Measurements from ENCODE around the gene ZBTB22.
"Not testable (repeated sequence)": the region's sequence is repeated elsewhere in the genome, so short reads cannot be mapped to it uniquely, and the experiment has no call there.

ZBTB22 gene

DNA sequence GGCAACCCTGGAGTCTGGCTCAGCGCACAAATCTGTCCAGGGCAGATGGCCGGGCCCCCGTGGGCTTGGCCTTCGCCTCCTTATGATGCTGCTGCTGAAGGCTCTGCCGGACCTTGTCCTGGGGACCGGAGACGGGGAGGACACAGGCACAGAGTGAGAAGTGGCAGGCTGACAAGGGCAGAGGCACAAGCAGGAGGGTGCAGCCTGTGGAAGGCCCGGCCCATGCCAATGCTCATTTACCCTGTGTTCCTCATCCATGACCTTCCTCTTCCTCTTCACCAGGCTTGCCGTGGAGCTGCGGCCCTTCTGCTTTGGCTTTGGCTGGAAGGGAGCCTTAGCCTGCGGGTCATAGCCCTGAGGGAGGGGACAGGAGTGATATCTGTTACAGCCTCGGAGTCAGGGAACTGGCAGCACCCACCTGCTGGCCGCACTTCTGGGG, 38.3 kb downstream of the ZBTB22 start:
- in situ Hi-C loops (cut with HindIII; ENCODE audit: low pct_unique_long_range_greater_than_20kb, low sequenced_read_pairs) = no loop called here
- TF ChIP-seq JUND (IDR thresholded peaks at IDR 0.05; ENCODE audit: low read depth) = no peak
- no peak for DNase-seq (ENCODE audit: low read depth in 1 of 2, low spot score in 1 of 2)

DNA sequence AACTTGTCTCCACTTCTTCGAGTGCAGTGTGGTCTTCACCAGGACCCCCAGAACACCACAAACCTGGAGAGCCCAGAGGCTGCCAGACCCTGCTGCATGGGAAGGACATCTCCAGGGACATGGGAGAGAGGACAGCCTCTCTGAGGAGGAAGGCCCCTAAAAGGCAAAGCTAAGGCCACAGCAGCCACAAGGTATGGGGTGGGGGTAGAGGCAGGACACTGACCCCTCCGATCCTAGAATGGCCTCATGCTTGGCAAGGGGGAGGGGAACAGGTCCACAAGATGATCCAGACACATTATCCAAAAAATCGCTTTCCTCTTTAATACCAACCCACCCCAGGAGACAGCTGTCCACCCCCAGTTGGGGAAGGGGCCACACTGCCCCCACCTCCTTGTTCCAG, 38.7 kb downstream of the ZBTB22 start:
- no peak for TF ChIP-seq JUND (IDR thresholded peaks at IDR 0.05; ENCODE audit: low read depth)
- no peak for DNase-seq (ENCODE audit: low read depth in 1 of 2, low spot score in 1 of 2)
- in situ Hi-C loops (cut with HindIII; ENCODE audit: low pct_unique_long_range_greater_than_20kb, low sequenced_read_pairs) = no loop called here

DNA sequence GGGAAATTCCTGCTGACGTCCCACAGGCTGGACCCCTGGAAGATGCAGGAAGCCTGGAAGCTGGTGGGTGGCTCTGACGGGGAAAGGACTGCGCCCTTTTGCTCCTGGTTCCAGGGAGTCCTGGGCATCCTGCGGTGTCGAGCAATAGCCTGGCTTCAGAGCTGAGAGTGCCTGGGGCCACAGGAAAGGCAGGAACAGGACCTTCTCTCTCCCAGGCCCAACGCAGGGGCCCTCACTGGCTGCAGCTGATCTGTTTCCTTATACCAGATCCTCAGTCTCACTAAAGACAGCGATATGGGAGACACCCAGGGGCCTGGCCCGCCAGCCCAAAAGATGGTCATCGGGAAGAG, 39.2 kb downstream of the ZBTB22 start:
- no peak for TF ChIP-seq JUND (IDR thresholded peaks at IDR 0.05; ENCODE audit: low read depth)
- in situ Hi-C loops (cut with HindIII; ENCODE audit: low pct_unique_long_range_greater_than_20kb, low sequenced_read_pairs) = no loop called here

DNA sequence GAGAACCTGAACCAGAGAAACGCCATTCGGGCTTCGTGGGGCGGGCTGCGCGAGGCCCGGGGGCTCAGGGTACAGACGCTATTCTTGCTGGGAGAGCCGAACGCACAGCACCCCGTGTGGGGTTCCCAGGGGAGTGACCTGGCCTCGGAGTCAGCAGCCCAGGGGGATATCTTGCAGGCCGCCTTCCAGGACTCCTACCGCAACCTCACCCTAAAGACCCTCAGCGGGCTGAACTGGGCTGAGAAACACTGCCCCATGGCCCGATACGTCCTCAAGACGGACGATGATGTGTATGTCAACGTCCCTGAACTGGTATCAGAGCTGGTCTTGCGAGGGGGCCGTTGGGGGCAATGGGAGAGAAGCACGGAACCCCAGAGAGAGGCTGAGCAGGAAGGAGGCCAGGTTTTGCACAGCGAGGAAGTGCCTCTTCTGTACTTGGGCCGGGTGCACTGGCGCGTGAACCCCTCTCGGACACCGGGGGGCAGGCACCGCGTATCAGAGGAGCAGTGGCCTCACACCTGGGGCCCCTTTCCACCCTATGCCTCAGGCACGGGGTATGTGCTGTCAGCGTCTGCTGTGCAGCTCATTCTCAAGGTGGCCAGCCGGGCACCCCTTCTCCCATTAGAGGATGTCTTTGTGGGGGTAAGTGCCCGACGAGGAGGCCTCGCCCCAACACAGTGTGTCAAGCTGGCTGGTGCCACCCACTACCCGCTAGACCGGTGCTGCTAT, 39.7 kb downstream of the ZBTB22 start:
- TF ChIP-seq JUND (IDR thresholded peaks at IDR 0.05; ENCODE audit: low read depth) = no peak
- DNase-seq (ENCODE audit: low read depth in 1 of 2, low spot score in 1 of 2) = no peak
- in situ Hi-C loops (cut with HindIII; ENCODE audit: low pct_unique_long_range_greater_than_20kb, low sequenced_read_pairs) = no loop called here

More for the DNA sequence above, 39.2 kb downstream of the ZBTB22 start:
- DNase-seq (ENCODE audit: low read depth in 1 of 2, low spot score in 1 of 2) = no peak

DNA sequence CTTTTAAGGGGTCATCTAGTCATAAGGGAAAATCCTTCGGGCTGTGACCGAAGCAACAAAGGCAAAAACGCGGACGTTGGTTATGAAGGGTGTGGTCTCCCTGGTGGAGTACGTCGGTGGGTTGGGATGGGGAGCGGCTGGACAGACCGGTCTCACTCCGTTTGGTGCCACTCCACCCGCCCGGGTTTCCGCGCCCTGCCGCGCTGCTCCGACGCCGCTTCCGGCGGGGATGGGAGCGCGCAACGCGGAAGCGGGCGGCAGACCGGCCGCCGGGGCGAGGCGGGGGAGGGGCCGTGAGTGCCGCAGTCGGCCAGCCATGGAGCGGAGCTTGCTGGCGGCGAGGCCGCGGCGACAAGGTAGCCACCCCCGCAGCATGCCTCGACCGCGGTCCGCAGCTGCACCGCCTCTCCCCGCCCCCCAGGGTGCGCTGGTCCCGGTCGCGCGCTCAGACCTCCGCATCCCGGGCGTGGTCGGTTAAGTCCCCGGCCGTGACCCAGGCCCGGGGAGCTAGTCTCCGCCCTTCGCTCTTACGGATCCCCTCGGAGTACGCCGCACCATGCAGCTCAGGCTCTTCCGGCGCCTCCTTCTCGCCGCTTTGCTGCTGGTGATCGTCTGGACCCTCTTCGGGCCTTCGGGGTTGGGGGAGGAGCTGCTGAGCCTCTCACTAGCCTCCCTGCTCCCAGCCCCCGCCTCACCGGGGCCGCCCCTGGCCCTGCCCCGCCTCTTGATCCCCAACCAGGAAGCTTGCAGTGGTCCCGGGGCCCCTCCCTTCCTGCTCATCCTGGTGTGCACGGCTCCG, 40.5 kb downstream of the ZBTB22 start, which contains the start of gene B3GALT4:
Gene B3GALT4, plus strand, starts transcription at position 260 of the 799 bp plus-strand sequence. Its CDS starts 297 bp downstream, at position 557.
- no peak for TF ChIP-seq JUND (IDR thresholded peaks at IDR 0.05; ENCODE audit: low read depth)
- peak; percentile 53 to 91 for DNase-seq (ENCODE audit: low read depth in 1 of 2, low spot score in 1 of 2)
- in situ Hi-C loops (cut with HindIII; ENCODE audit: low pct_unique_long_range_greater_than_20kb, low sequenced_read_pairs) = no loop called here

DNA sequence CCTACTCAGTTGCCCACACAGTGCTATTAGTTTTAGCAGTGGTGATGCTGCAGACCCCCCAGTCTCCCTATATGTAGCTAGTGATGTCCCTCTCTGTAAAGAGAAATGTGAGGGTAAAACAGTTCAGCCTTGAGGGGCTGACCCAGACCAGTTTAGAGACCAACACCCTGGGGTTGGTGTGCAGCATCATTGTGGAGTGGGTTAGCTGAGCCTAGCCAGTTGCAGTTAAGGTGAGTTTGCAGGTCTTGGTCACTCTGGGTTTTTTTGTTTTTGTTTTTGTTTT, 41.0 kb downstream of the ZBTB22 start:
- no peak for DNase-seq (ENCODE audit: low read depth in 1 of 2, low spot score in 1 of 2)
- in situ Hi-C loops (cut with HindIII; ENCODE audit: low pct_unique_long_range_greater_than_20kb, low sequenced_read_pairs) = no loop called here
- TF ChIP-seq JUND (IDR thresholded peaks at IDR 0.05; ENCODE audit: low read depth) = no peak

DNA sequence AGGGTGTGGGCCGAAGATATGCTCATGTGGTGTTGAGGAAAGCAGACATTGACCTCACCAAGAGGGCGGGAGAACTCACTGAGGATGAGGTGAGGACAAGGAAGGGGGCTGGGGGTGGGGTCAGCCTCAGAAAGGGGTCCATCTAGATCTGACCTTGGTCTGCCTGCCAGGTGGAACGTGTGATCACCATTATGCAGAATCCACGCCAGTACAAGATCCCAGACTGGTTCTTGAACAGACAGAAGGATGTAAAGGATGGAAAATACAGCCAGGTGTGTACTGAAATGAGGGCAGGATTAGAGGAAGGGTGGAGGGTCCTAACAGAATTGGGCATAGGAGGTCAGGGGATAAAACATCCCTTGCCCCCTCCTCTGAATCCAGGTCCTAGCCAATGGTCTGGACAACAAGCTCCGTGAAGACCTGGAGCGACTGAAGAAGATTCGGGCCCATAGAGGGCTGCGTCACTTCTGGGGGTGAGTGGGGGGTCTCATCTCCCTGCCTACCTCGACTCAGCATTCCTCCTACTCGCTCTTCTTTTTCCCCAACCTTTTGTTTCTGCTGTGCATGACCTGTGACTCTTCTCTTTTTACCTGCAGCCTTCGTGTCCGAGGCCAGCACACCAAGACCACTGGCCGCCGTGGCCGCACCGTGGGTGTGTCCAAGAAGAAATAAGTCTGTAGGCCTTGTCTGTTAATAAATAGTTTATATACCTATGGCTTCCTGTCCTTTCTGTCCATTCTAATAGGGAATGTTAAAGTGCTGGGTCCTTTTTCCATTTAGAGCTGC, 41.6 kb downstream of the ZBTB22 start:
- in situ Hi-C loops (cut with HindIII; ENCODE audit: low pct_unique_long_range_greater_than_20kb, low sequenced_read_pairs) = not testable (repeated sequence)

DNA sequence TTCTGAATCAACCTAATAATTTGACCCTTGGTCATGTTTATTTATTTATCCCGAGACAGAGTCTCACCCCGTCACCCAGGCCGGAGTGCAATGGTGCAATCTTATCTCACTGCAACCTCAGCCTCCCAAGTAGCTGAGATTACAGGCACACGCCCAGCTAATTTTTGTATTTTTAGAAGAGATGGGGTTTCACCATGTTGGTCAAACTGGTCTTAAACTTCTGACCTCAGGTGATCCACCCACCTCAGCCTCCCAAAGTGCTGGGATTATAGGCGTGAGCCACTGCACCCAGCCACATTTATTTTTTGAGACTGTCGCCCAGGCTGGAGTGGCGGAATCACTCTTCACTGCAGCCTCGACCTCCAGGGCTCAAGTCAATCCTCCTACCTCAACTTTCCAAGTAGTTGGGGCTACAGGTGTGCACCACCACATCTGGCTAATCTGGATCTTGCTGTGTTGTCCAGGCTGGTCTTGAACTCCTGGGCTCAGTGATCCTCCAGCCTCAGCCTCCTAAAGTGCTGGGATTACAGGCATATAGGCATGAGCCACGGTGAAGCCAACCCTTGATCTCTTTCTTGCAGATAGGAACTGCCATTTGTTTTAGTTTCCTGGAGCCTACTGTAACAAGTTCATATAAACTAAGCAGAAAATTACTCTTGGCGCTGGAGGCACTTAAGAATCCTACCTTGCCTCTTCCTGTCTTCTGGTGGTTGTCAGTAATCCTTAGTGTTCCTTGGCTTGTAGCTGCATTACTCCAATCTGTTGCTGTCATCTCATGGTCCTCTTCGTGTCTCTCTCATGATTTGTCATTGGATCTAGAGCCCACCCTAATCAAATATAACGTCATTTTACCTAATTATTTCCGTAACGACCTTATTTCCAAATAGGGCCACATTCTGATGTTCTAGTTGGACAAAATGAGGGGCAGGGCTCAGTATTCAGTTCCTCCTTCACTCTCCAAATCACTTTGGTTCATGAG, 43.3 kb downstream of the ZBTB22 start:
- DNase-seq (ENCODE audit: low read depth in 1 of 2, low spot score in 1 of 2) = no peak
- no peak for TF ChIP-seq JUND (IDR thresholded peaks at IDR 0.05; ENCODE audit: low read depth)
- in situ Hi-C loops (cut with HindIII; ENCODE audit: low pct_unique_long_range_greater_than_20kb, low sequenced_read_pairs) = no loop called here

More for the DNA sequence above, 41.6 kb downstream of the ZBTB22 start:
- DNase-seq (ENCODE audit: low read depth in 1 of 2, low spot score in 1 of 2) = not testable (repeated sequence)

DNA sequence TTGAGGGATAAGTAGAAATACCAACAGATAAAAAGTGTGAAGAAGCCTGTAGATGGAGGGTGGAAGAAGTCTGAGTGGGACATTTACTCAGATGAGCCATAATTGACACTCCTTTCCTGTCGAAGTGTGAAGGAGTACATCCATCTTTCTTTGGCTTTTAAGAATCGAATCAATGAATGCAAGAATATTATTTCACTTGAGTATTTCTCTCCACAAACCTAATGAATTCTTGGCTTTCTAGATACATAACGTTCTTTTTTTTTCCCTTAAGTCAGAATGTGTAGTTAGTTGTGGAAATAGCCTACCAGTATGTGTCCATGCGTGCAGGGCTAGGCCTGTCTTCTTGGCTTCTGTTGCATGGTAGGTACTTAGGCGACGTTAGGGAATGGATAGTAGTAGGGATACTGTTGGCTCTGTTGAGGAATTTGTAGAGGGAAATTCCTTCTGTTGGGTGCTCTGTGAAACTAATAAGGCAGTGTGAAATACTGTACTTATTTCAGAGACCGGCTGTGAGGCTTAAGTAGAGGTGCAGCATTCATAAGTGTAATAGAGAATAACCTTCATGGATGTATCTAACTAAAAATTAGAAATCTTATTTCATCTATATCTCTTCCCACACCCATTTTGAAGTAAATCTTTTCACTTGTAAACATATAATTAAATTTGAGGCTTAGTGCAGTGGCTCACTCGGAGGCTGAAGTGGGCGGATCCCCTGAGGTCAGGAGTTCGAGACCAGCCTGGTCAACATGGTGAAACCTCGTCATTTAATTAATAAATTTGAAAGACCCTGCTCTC, 44.2 kb downstream of the ZBTB22 start:
- DNase-seq (ENCODE audit: low read depth in 1 of 2, low spot score in 1 of 2) = no peak
- in situ Hi-C loops (cut with HindIII; ENCODE audit: low pct_unique_long_range_greater_than_20kb, low sequenced_read_pairs) = no loop called here
- no peak for TF ChIP-seq JUND (IDR thresholded peaks at IDR 0.05; ENCODE audit: low read depth)

DNA sequence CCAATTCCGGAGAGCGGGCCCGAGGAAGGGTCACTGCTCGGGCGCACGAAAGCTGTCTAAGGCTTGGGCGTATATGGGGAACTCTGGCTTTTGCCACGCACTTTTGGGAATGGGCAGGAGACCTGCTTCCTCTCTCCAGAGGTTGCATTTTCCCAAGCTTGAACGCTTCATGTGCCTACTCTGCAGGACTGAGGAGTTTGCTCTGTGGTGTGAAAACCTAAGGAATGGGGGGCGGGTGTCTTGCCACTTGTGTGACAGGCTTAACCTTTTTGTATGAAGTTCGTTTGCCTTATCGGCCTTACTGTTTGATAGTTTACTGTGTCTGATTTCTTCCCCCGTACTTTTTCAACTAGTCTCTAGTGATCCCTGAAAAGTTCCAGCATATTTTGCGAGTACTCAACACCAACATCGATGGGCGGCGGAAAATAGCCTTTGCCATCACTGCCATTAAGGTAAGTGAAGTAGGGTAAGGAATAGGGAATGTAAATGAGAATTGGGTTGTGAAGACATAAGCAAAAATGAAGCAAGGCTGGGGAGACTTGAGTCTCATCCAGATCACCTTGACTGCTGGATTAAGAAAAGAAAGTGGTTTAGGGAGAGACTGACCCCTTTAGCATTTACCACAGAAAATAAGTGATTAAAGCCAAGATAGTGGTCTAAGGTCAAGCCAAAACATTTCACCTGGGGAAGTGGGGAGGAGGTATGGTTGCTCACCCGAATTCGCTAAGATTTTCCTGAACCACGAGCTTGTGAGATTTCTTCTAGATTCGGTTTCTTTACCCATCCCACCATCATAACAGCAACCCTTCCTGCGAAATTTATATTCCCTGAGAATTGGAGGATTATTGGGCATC, 45.0 kb downstream of the ZBTB22 start:
- in situ Hi-C loops (cut with HindIII; ENCODE audit: low pct_unique_long_range_greater_than_20kb, low sequenced_read_pairs) = no loop called here
- no peak for TF ChIP-seq JUND (IDR thresholded peaks at IDR 0.05; ENCODE audit: low read depth)
- DNase-seq (ENCODE audit: low read depth in 1 of 2, low spot score in 1 of 2) = no peak
